Keratinocyte (primary cell): ENCODE results near the gene BMPER. TPM values are rescaled to one million over a fixed set of nuclear protein-coding genes. Genes with fewer than 3 reads are reported as not detected.
A peak's percentile ranks its signal among the peaks of the same experiment; 100 is the strongest.

ENCODE experiments used
- DNase-seq: peaks from one replicate; pipeline ENCODE4 v3.0.0-alpha.2; 2011; ENCODE audit warnings: low read depth, missing footprints, low spot score
- FAIRE-seq: peaks from 2 replicates; lab custom pipeline; 2011; peaks lifted over from hg19 to GRCh38; lab: Jason Lieb, UNC
- H2AFZ ChIP-seq: 2 replicates; pipeline ENCODE4 v1.6.0; 2012; ENCODE audit warnings: low read length, control low read depth, inconsistent platforms; ENCODE audit not compliant: control insufficient read depth
- H3K27ac ChIP-seq: 2 replicates; pipeline ENCODE4 v1.5.1; 2011; ENCODE audit warnings: low read length; ENCODE audit not compliant: control insufficient read depth, insufficient read depth
- H3K27me3 ChIP-seq: 3 replicates; pipeline ENCODE4 v1.6.0; 2011; ENCODE audit warnings: low read length; ENCODE audit not compliant: control insufficient read depth, insufficient read depth; ENCODE audit errors: extremely low read depth
- H3K36me3 ChIP-seq, 2 experiments: 2 replicates in 1 of 2; 3 replicates in 1 of 2; pipeline ENCODE4 v1.5.1; 2011; ENCODE audit warnings: low read length in 2 of 2, mild to moderate bottlenecking in 1 of 2; ENCODE audit not compliant: control insufficient read depth in 2 of 2, insufficient read depth in 2 of 2; ENCODE audit errors: extremely low read depth in 1 of 2
- H3K4me1 ChIP-seq: 3 replicates; pipeline ENCODE4 v1.5.1; 2011; ENCODE audit warnings: low read length; ENCODE audit not compliant: control insufficient read depth, insufficient read depth; ENCODE audit errors: extremely low read depth
- H3K4me2 ChIP-seq: 3 replicates; pipeline ENCODE4 v1.6.0; 2011; ENCODE audit warnings: low read depth, low read length; ENCODE audit not compliant: control insufficient read depth, insufficient read depth; ENCODE audit errors: extremely low read depth
- H3K4me3 ChIP-seq, 3 experiments: fragments of 200-600 bp in 1 of 3; sonication (generic) in 1 of 3; 2 replicates in 2 of 3; 3 replicates in 1 of 3; pipeline ENCODE4 v1.5.1; 2011 to 2016; ENCODE audit warnings: low read length in 3 of 3, mild to moderate bottlenecking in 3 of 3, control low read depth in 2 of 3, inconsistent platforms in 1 of 3, low read depth in 1 of 3, mixed read lengths in 1 of 3, mixed run types in 1 of 3, moderate library complexity in 1 of 3; ENCODE audit not compliant: control insufficient read depth in 2 of 3, insufficient read depth in 2 of 3; ENCODE audit errors: extremely low read depth in 1 of 3
- H3K79me2 ChIP-seq: 2 replicates; pipeline ENCODE4 v1.6.0; 2012; ENCODE audit warnings: low read length; ENCODE audit not compliant: control insufficient read depth, insufficient read depth
- H3K9ac ChIP-seq: 3 replicates; pipeline ENCODE4 v1.6.0; 2011; ENCODE audit warnings: low read length; ENCODE audit not compliant: control insufficient read depth, insufficient read depth; ENCODE audit errors: extremely low read depth
- H3K9me1 ChIP-seq: 3 replicates; pipeline ENCODE4 v1.6.0; 2011; ENCODE audit warnings: low read length; ENCODE audit not compliant: control insufficient read depth, insufficient read depth; ENCODE audit errors: extremely low read depth
- H3K9me3 ChIP-seq: 2 replicates; pipeline ENCODE4 v1.5.1; 2012; ENCODE audit warnings: low read depth, low read length; ENCODE audit not compliant: control insufficient read depth
- H4K20me1 ChIP-seq: 3 replicates; pipeline ENCODE4 v1.6.0; 2011; ENCODE audit warnings: low read length; ENCODE audit not compliant: control insufficient read depth, insufficient read depth; ENCODE audit errors: extremely low read depth
- EZH2 ChIP-seq: IDR thresholded peaks from one replicate; pipeline ENCODE4 v1.6.1; 2012; ENCODE audit warnings: inconsistent platforms, mild to moderate bottlenecking, low read length, moderate library complexity
- dilution Hi-C: fragments of 300-500 bp; cut with MboI; formaldehyde crosslinking; loops from one replicate; pipeline ENCODE4 v1.7.0; 2020; ENCODE audit warnings: low sequenced_read_pairs; ENCODE audit not compliant: extremely low pct_ligation_motif_present
- polyA plus RNA-seq, 5 experiments: library from polyadenylated mRNA; depleted of rRNA in 3 of 5; stranded (reverse) in 3 of 5; stranded (forward) in 1 of 5; unstranded in 1 of 5; fragments of >200 nt; gene quantifications; 1 replicate in 1 of 5; 2 replicates in 3 of 5; 3 replicates in 1 of 5; pipeline versions ENCODE4 v1.2.1 to v1.2.3, GENCODE V29; 2011 to 2012; ENCODE audit warnings: missing spikeins in 2 of 5, low read depth in 1 of 5, low replicate concordance in 1 of 5
- TF ChIP-seq, protein P1 (sequence below), 3 experiments: IDR thresholded peaks in 1 of 3; conservative IDR thresholded peaks in 1 of 3; optimal IDR thresholded peaks in 1 of 3; 2 replicates in 2 of 3; 3 replicates in 1 of 3; pipeline versions ENCODE3 to v1.5.1; 2011; ENCODE audit warnings: low read length in 3 of 3, mild to moderate bottlenecking in 3 of 3, moderate library complexity in 2 of 3, control low read depth in 1 of 3, inconsistent platforms in 1 of 3; ENCODE audit not compliant: insufficient read depth in 2 of 3; ENCODE audit errors: extremely low read depth in 1 of 3

The BMPER gene
- polyA plus RNA-seq, 1 donor (not counting 4 experiments of a cell fraction or from before 2014, with no cell fraction given): 0.67 TPM

DNA sequence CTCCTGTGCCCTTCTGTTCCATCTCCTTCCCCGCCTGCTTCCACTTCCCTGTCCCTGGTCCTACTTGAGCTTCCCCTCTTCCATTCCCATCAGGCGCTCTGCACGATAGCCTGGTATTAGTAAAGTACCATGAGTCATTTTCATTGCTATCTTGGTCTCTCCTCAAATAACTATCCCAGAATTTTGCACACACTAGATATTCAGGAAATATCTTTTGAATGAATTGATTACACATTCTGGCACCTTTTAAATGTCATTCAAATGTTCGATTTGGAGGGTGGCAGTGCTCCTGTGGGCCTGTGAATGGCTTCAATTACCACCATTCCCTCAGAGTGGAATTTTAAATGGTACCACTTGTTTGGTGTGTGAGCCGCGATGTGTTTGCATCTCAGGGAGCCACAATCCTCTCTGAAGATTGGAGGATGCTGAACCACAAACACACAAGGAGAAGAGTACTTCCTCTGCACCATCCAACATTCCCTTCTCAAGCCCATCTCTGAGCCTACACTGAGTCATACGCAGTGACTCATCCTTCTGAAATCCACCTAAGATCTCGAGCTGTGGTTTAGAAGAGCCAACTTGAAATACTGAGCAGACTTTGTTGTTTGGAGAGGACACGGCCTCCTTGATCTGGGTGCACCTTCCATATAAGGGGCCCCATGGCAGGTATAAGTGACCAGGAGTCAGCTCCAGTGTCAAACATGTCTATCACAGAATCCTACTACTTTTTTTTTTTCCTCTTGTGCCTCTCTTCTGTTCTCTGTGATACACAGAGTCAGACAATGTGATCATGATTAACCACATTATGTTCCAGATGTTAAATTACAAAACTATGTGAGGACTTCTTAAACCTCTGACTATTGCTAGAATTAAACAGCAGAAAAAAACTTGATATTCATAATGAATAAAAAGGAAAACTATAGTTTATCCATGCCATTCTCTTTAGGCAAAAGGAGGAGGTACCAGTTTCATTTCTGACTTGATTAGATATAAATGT, 81.9 kb downstream of the BMPER start:
- no peaks in the 10 kb centered on the region for H4K20me1 ChIP-seq
- H3K4me3 ChIP-seq: no peak overlapping the region
- H3K79me2 ChIP-seq: no peaks in the 10 kb centered on the region
- H3K36me3 ChIP-seq: no peaks in the 10 kb centered on the region
- TF ChIP-seq, protein P1, sequence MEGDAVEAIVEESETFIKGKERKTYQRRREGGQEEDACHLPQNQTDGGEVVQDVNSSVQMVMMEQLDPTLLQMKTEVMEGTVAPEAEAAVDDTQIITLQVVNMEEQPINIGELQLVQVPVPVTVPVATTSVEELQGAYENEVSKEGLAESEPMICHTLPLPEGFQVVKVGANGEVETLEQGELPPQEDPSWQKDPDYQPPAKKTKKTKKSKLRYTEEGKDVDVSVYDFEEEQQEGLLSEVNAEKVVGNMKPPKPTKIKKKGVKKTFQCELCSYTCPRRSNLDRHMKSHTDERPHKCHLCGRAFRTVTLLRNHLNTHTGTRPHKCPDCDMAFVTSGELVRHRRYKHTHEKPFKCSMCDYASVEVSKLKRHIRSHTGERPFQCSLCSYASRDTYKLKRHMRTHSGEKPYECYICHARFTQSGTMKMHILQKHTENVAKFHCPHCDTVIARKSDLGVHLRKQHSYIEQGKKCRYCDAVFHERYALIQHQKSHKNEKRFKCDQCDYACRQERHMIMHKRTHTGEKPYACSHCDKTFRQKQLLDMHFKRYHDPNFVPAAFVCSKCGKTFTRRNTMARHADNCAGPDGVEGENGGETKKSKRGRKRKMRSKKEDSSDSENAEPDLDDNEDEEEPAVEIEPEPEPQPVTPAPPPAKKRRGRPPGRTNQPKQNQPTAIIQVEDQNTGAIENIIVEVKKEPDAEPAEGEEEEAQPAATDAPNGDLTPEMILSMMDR (optimal IDR thresholded peaks at IDR 0.05 in 1 of 3, IDR thresholded peaks at IDR 0.05 in 1 of 3, conservative IDR thresholded peaks at IDR 0.05 in 1 of 3; ENCODE audit: extremely low read depth in 1 of 3, insufficient read depth in 2 of 3, low read length in 3 of 3): no peak
- no peak for TF ChIP-seq EZH2
- no peaks in the 10 kb centered on the region for H3K9me1 ChIP-seq
- FAIRE-seq (peak; percentile 99), DNase-seq (peak; percentile 93)
- peak overlapping the region; percentile 81 for H3K4me2 ChIP-seq
- peaks cover 37% of the 10 kb centered on the region for H3K4me1 ChIP-seq
- H3K9me3 ChIP-seq: no peaks in the 10 kb centered on the region
- peak overlapping the region; percentile 39 for H3K9ac ChIP-seq
- H3K27ac ChIP-seq: peak overlapping the region; percentile 80
- dilution Hi-C loops: no loop called here
- H3K27me3 ChIP-seq: no peaks in the 10 kb centered on the region
- peak overlapping the region; percentile 60 for H2AFZ ChIP-seq

DNA sequence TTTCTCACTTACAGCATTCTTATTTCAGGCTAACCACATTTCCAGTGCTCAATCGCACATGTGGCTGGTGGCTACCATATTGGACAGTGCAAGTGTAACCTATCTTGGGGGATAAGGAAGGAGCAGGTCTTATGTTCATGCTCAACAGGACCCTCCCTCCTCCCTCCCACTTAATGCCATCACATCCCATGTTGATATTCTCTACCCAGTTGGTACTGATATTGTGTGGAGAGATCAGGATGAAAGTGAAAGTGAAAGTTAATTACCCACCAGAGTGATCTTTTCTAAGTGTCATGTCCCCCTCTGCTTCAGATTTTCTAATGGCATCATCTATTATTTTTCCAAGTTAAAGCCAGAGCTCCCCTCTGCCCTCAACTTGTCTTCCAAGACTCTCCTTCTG, 91.6 kb downstream of the BMPER start:
- TF ChIP-seq, protein P1 (optimal IDR thresholded peaks at IDR 0.05 in 1 of 3, IDR thresholded peaks at IDR 0.05 in 1 of 3, conservative IDR thresholded peaks at IDR 0.05 in 1 of 3; ENCODE audit: extremely low read depth in 1 of 3, insufficient read depth in 2 of 3, low read length in 3 of 3): no peak
- TF ChIP-seq EZH2: no peak

More for the DNA sequence above, 91.6 kb downstream of the BMPER start:
- no peak for DNase-seq
- no peak for FAIRE-seq
- H3K27me3 ChIP-seq: no peaks in the 10 kb centered on the region
- H3K9ac ChIP-seq: no peak overlapping the region
- no peaks in the 10 kb centered on the region for H3K79me2 ChIP-seq
- no peak overlapping the region for H3K4me2 ChIP-seq
- no peak overlapping the region for H3K27ac ChIP-seq
- H3K36me3 ChIP-seq: no peaks in the 10 kb centered on the region
- dilution Hi-C loops: no loop called here
- H3K4me1 ChIP-seq: no peaks in the 10 kb centered on the region
- no peaks in the 10 kb centered on the region for H3K9me1 ChIP-seq
- peak overlapping the region; percentile 65 for H2AFZ ChIP-seq
- H3K9me3 ChIP-seq: no peaks in the 10 kb centered on the region
- no peak overlapping the region for H3K4me3 ChIP-seq
- H4K20me1 ChIP-seq: no peaks in the 10 kb centered on the region
